GM12873 (cell line): Measurements from ENCODE around the gene TEAD1.

ENCODE experiments used
- CTCF ChIP-seq: IDR thresholded peaks from 2 replicates; pipeline ENCODE4 v1.5.1; 2012; ENCODE audit warnings: low read depth, mild to moderate bottlenecking, moderate library complexity, low read length, control low read depth; ENCODE audit not compliant: insufficient read depth; ENCODE audit errors: missing control alignments

The TEAD1 gene

GRCh38 chr11:12871788-12872321, 197.6 kb downstream of the TEAD1 start:
- TF ChIP-seq CTCF, result no peak

- no peak for TF ChIP-seq CTCF
These were observed 202.1 kb downstream of the TEAD1 start for GRCh38 chr11:12876340-12876739.

- no peak for TF ChIP-seq CTCF
These were observed 202.8 kb downstream of the TEAD1 start for GRCh38 chr11:12876988-12877387.

GRCh38 chr11:12880327-12880726, 206.1 kb downstream of the TEAD1 start:
- no peak for TF ChIP-seq CTCF

GRCh38 chr11:12882670-12883069, 208.4 kb downstream of the TEAD1 start:
- TF ChIP-seq CTCF, result no peak

GRCh38 chr11:12884751-12885318, 210.6 kb downstream of the TEAD1 start:
- no peak for TF ChIP-seq CTCF

- no peak for TF ChIP-seq CTCF
These were observed 211.6 kb downstream of the TEAD1 start for GRCh38 chr11:12885717-12886239.
